Ishikawa (cell line): ENCODE measurements around the gene RASSF9.

Source experiments
- EGR1 ChIP-seq: IDR thresholded peaks from 2 replicates; pipeline ENCODE4 v1.6.1; 2012
- FOXM1 ChIP-seq: IDR thresholded peaks from 2 replicates; pipeline ENCODE4 v1.6.1; 2012; ENCODE audit warnings: low read depth, borderline replicate concordance
- MAX ChIP-seq: IDR thresholded peaks from 2 replicates; pipeline ENCODE4 v1.6.1; 2012
- RAD21 ChIP-seq: IDR thresholded peaks from 2 replicates; pipeline ENCODE4 v1.6.1; 2012; ENCODE audit warnings: low read depth
- YY1 ChIP-seq: IDR thresholded peaks from 2 replicates; pipeline ENCODE4 v1.6.1; 2012; ENCODE audit warnings: low read depth

DNA sequence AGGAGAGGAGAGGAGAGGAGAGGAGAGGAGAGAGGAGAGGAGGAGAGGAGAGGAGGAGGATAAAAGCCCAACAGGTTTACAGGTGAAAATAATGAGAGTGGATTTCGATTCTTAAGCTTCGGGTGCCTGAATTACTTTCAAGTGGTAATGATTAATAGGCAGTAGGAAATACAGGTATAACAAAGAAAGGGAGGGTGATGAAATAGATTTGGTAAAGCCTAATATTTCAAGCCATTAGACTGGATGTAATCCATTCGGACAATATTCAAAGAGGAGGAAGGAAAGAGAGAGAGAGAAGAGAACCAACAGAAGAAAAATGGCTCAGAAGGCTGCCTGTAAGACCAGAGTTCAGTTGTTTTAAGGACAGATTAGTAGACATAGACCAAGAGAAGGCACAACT, 76.6 kb downstream of the RASSF9 start:
- TF ChIP-seq EGR1 (no peak), YY1 (no peak), MAX (no peak), RAD21 (no peak), FOXM1 (no peak)
